Mesodermal cell (in vitro differentiated cells): ENCODE data around the gene CEP170B.
"Not testable (repeated sequence)": the region's sequence is repeated elsewhere in the genome, so short reads cannot be mapped to it uniquely, and the experiment has no call there.

Source experiments
- H3K27ac ChIP-seq: 2 replicates; pipeline ENCODE4 v1.7.0; 2013; ENCODE audit warnings: mild to moderate bottlenecking, low read depth, low read length, moderate library complexity; ENCODE audit not compliant: severe bottlenecking
- H3K36me3 ChIP-seq: 2 replicates; pipeline ENCODE4 v1.7.1; 2013; ENCODE audit warnings: mild to moderate bottlenecking, low read length, moderate library complexity; ENCODE audit not compliant: control insufficient read depth, insufficient read depth
- H3K4me1 ChIP-seq: one replicate; pipeline ENCODE4 v1.7.1; 2013; ENCODE audit warnings: mild to moderate bottlenecking, low read length; ENCODE audit not compliant: insufficient read depth, control insufficient read depth, poor library complexity, severe bottlenecking
- H3K4me3 ChIP-seq: 2 replicates; pipeline ENCODE4 v1.7.0; 2013; ENCODE audit warnings: low read length, control low read depth, mild to moderate bottlenecking; ENCODE audit not compliant: insufficient read depth, poor library complexity, severe bottlenecking; ENCODE audit errors: extremely low read depth
- H3K9me3 ChIP-seq: 2 replicates; pipeline ENCODE4 v1.7.1; 2013; ENCODE audit warnings: mild to moderate bottlenecking, low read length, moderate library complexity; ENCODE audit not compliant: control insufficient read depth
- WGBS, 2 experiments: methylation state at CpG; one replicate each; pipeline ENCODE4 v1.1.5; 2013; ENCODE audit warnings: missing lambda C conversion rate in 2 of 2; ENCODE audit not compliant: insufficient coverage in 2 of 2; 5-methylcytosine and 5-hydroxymethylcytosine counted together

CEP170B gene

GRCh38 chr14:104895207-104895785 is 30.2 kb downstream of the CEP170B start:
- Histone ChIP-seq H3K4me3 (no peak overlapping the region), H3K27ac (no peak overlapping the region), H3K4me1 (no peaks in the 10 kb centered on the region), H3K9me3 (no peaks in the 10 kb centered on the region), H3K36me3 (no peaks in the 10 kb centered on the region)
- 95 to 98% methylated on average over 8 of the region's 9 CpGs for WGBS, 2 experiments

- Histone ChIP-seq H3K9me3 (no peaks in the 10 kb centered on the region), H3K4me1 (no peaks in the 10 kb centered on the region), H3K36me3 (no peaks in the 10 kb centered on the region), H3K4me3 (no peak overlapping the region), H3K27ac (no peak overlapping the region)
- 92 to 93% methylated on average over 26 of the region's 34 CpGs for WGBS, 2 experiments
Measured at GRCh38 chr14:104895786-104896661, 31.0 kb downstream of the CEP170B start.

- Histone ChIP-seq H3K27ac (no peak overlapping the region), H3K4me3 (no peak overlapping the region), H3K4me1 (no peaks in the 10 kb centered on the region), H3K36me3 (no peaks in the 10 kb centered on the region), H3K9me3 (no peaks in the 10 kb centered on the region)
- 91 to 93% methylated on average over 33 to 34 of the region's 37 CpGs for WGBS, 2 experiments
Measured at GRCh38 chr14:104897330-104898194, 32.5 kb downstream of the CEP170B start.

GRCh38 chr14:104898195-104898558 is 33.1 kb downstream of the CEP170B start:
- H3K9me3 ChIP-seq, result no peaks in the 10 kb centered on the region
- no peak overlapping the region for H3K27ac ChIP-seq
- 89 to 95% methylated on average over 5 to 6 of the region's 7 CpGs for WGBS, 2 experiments
- H3K4me1 ChIP-seq, result no peaks in the 10 kb centered on the region
- no peak overlapping the region for H3K4me3 ChIP-seq
- H3K36me3 ChIP-seq, result no peaks in the 10 kb centered on the region

- no peaks in the 10 kb centered on the region for H3K9me3 ChIP-seq
- H3K4me3 ChIP-seq, result no peak overlapping the region
- no peak overlapping the region for H3K27ac ChIP-seq
- WGBS, 2 experiments, result 88% methylated on average over 19 to 22 of the region's 24 CpGs
- no peaks in the 10 kb centered on the region for H3K4me1 ChIP-seq
- H3K36me3 ChIP-seq, result no peaks in the 10 kb centered on the region
Measured at GRCh38 chr14:104898870-104899510, 33.9 kb downstream of the CEP170B start.

GRCh38 chr14:104899781-104900180 is 34.7 kb downstream of the CEP170B start:
- Histone ChIP-seq H3K36me3 (no peaks in the 10 kb centered on the region), H3K9me3 (no peaks in the 10 kb centered on the region), H3K4me1 (no peaks in the 10 kb centered on the region), H3K27ac (no peak overlapping the region), H3K4me3 (no peak overlapping the region)
- WGBS, 2 experiments, result 88% methylated on average over 1 of the region's 2 CpGs; no CpG with 5 or more reads in 1 of the 2 experiments

- WGBS, 2 experiments, result 83 to 92% methylated on average over 3 to 6 of the region's 12 CpGs
- Histone ChIP-seq H3K27ac (no peak overlapping the region), H3K9me3 (no peaks in the 10 kb centered on the region), H3K4me1 (no peaks in the 10 kb centered on the region), H3K4me3 (no peak overlapping the region), H3K36me3 (no peaks in the 10 kb centered on the region)
Measured at GRCh38 chr14:104900639-104901512, 35.8 kb downstream of the CEP170B start.

- Histone ChIP-seq H3K4me3 (no peak overlapping the region), H3K27ac (no peak overlapping the region), H3K4me1 (no peaks in the 10 kb centered on the region), H3K36me3 (no peaks in the 10 kb centered on the region), H3K9me3 (peaks cover 9% of the 10 kb centered on the region)
- whole genome bisulfite sequencing, 2 experiments, result 82 to 89% methylated on average over 4 to 5 of the region's 7 CpGs
Measured at GRCh38 chr14:104903990-104904389, 38.9 kb downstream of the CEP170B start.

GRCh38 chr14:104904650-104905578 is 39.8 kb downstream of the CEP170B start:
- H3K27ac ChIP-seq, H3K4me1 ChIP-seq, H3K36me3 ChIP-seq, H3K4me3 ChIP-seq, H3K9me3 ChIP-seq: not testable (repeated sequence)
- WGBS, 2 experiments, result 27 to 36% methylated on average over 26 to 31 of the region's 38 CpGs
